ENCODE results near the gene OR51D1.

Gene OR51D1

DNA sequence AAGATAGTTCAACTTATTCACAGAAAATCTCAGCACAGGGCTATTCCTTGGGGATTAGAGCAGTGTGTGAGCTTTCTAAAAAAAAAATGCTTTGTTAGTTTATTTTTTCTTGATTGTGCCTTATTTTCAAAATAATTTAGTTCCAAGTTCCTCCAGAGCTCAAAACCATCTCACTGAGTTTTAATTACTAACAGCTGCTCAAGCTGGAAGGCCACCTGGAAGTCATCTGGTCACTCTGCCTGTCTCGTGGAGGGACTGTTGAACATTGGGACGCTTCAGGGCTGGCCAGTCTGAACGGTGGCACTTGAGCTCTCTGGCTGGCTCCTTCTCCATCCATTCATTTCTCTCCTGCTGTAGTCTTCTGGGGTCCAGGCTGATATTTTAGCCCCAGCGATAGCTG, 10.5 kb downstream of the OR51D1 start:
- DNase-seq = no peak

DNA sequence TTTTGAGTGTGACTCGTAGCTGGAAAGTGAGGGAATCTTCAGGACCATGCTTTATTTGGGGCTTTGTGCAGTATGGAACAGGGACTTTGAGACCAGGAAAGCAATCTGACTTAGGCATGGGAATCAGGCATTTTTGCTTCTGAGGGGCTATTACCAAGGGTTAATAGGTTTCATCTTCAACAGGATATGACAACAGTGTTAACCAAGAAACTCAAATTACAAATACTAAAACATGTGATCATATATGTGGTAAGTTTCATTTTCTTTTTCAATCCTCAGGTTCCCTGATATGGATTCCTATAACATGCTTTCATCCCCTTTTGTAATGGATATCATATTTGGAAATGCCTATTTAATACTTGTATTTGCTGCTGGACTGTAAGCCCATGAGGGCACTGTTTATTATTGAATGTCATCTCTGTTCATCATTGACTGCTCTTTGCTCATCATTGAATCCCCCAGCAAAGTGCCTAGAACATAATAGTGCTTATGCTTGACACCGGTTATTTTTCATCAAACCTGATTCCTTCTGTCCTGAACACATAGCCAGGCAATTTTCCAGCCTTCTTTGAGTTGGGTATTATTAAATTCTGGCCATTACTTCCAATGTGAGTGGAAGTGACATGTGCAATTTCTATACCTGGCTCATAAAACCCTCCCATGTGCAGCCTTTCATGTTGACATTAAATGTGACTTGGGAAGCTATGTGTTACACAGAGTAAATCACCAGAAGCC, 17.5 kb downstream of the OR51D1 start:
- no peak for DNase-seq

DNA sequence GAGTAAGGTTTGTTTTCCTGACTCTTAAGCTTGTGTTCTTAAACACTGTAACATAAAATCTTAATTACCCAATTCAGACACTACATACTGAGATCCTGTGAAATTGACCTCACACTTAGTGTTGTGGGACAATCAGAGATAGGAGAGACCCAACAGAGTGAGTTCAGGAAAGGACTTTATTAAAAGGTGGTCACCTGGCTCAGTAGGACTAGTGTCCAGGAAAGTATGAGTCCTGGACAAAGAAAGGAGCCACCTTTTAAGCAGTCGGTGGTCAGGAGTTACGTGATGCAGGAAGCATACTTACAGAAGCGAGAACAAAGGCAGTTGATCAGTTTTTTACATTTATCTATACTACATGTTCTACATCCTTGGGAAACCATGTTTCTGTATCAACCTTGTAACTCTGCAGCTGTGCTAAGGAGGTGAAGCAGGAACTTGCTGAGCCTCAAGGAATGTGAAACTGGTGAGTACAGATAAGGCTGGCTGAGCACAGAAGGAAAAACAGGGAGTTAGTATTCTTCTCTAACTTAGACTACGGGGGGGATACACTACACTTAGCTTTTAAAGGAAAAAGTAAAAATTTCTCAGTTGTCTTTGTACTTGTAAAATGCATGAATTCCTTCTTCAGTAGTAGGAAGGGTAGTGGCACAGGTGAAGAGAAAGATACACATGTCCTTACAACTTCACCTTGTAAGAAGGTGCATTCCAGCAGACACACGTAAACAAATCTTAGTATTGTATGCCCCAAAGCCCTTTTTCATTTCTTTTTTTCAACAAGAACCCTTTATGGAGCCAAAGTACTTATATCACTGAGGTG, 21.6 kb downstream of the OR51D1 start:
- no peak for DNase-seq

DNA sequence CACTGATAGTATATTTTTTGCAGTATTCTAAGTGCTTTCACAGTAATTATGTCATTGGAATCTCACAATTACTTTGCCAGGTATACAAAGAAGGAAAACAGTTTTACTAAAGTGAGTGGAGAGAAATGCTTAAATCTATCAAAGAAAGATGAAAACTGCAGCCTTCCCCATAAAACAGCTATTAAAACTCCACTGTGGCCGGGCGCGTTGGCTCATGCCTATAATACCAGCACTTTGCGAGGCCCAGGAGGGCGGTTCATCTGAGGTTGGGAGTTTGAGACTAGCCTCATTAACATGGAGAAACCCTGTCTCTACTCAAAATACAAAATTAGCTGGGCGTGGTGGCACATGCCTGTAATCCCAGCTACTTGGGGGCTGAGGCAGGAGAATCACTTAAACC, 25.6 kb downstream of the OR51D1 start:
- DNase-seq = no peak

DNA sequence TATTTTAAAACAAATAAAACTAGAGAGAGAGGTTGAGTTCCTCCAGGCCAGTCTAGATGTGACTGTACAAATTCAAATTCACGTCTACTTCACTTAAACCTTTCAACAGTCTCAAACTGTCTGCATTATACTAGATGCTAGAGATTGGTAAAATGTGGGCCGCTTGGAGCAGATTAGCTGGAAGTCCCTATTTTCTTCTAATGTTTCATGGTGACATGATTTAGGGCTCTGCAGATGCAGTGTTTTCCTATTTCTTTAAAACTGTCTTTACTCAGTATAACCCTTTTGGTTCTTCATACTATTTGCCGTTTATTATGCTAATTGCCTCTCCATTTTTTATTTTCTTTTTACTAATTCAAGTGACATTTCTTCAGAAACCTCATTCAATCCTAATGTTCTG, 26.9 kb downstream of the OR51D1 start:
- no peak for DNase-seq

DNA sequence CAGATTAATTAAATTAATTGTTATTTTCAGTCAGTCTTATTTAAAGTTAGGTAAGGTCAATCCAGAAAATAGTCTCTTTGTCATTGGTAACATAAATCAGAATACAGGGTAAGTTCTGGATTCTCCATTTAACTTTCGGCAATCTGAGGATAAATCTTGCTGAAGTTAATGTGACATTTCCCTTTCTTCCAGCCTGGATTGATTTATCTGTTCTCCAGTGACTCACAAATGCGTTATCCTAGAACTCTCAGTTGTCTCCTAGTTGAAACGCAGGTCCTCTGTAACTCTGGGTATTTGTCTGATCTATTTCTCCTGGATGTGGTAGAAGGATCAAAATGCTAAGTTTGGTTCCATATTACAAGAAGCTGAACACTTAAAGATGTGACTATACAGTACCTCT, 27.5 kb downstream of the OR51D1 start:
- no peak for DNase-seq

DNA sequence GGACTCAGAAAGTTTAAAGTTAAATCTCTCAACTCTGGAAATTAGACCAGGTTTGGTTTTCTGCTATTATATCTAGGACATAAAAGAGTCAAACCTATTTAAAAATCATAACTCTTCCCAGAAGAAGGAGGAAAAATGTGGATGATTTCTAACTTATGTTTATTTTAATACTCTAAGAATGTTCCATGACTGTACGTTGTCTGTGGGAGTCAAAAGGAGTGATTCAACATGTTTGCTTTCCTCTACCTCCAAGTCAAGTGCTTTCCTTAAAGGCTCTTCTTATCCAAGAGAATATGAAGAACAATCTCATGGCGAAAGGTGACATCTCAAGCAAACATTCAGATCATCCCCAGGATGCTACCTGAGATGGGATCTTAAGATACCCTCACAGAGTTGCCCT, 28.1 kb downstream of the OR51D1 start:
- no peak for DNase-seq

DNA sequence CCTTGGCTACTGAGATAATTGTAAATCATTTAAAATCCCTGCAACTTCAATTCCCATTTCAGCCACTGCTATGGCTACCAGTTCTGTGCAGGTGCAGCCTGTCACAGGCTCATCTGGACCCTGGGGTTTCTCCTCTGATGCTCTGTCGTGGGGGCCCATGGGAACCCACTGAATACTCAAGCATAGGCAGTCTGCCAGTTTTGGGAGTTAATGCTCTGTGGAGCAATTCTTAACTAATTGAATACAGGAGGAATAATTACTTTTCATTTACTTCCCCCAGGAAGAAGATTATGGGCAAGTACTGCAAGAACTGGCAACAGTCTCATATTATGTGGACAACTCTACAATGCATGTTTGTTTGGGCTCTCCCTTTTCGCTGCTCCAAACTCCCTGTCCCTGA, 34.5 kb downstream of the OR51D1 start:
- DNase-seq = no peak

DNA sequence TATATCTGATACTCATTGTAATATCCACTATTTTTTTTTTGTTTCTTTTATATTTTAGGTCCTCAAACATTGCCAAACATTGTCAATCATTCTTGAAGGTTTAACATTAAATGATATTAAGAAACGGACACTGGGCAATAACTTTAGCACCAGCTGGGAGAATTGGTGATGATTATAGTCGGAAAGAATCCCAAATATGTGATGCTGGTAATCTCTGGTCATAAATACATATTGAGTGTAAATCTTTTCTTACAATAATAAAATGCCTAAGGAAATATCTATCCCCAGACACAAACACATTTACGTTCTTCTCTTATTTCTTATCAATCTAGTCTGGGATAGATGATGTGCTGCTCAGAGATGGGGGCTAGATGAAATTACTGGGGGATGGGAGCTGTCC, 35.2 kb downstream of the OR51D1 start:
- no peak for DNase-seq

DNA sequence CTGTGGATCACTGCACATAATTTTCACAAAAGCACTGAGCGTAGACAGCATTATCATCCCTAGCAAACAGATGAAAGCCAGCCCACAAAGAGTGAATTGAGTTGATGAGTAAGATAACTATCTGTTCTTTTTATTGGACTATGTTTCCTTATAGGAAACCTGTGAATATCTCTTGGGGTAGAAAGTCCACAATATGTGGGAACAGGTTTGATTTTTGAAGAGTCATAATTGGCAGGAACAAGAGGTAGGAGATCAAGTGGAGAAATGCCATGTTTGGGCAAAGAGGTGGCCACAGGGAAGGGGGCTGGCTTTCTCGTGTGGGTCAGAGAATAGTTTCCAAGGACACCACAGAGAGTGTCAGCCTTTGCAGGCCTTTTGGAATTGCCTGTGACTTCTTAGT, 36.5 kb downstream of the OR51D1 start:
- DNase-seq = no peak

DNA sequence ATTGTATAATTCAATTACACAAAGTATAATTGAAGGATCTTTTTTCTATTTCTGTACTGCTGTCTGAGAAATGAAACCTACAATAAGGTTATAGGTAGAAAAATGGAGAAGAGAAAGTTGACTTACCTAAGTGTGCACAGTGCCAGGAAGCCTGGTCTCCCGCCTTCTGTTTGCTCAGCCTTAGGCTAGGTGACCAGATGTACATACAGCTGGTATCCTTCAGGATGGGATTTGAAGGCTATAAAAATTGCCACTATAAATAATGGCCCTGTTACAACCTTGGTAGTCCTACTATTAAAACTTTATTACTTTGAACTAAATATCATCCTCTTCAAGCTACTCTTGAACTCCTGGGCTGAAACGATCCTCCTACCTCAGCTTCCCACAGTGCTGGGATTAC, 40.7 kb downstream of the OR51D1 start:
- no peak for DNase-seq

DNA sequence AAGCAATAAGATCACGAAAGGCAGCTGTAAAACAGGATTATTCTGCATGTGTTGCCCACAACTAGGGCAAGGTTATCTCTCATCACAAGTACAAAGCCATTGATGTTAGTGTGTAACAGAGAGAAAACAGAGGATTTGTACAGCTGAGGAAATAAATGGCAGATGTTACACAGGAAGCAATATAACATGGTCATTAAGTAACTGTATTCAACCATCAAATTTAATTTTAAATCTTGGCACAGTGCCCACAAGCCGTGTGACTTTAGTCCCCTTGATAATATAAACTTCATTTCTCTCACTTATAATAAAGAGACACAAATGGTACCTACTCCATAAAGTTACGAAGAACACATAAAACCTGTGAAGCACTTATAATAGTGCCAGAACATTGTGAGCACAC, 43.1 kb downstream of the OR51D1 start:
- no peak for DNase-seq

DNA sequence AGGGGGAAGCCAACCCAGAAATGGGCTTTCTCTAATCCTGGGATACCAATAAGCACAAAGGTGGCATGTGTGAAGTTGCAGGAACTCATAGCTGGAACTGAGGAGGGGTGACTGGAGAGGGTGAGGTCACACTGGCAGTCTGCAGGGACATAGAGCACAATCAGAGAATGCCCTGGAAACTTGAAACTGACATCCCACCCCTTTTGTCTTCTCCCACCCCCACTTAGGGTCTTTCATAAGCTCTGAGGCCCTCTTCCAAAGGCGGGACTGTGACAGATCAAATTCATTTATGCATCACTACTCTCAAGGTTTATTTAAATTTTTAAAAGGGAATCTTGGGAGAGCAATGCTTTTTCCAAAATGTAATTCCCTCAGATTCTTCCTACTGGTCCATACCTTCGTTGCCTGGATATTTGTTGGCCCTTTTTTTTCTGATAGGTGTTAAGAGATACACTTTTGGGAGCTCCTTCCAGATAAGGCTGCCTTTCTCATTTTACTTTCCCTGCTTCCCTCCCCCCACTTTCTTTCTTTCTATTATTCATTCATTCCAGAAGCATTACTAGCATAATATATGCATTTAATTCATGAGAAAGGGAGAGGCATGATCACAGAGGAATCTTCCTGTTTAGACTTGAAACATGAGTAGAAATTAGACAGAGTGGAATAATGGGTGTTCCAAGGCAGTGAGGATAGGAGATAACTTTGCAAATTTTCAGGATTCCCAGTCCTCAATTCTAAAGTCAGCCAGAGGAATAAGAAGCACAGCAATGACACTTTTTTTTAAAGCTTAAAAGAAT, 45.5 kb downstream of the OR51D1 start:
- no peak for DNase-seq

DNA sequence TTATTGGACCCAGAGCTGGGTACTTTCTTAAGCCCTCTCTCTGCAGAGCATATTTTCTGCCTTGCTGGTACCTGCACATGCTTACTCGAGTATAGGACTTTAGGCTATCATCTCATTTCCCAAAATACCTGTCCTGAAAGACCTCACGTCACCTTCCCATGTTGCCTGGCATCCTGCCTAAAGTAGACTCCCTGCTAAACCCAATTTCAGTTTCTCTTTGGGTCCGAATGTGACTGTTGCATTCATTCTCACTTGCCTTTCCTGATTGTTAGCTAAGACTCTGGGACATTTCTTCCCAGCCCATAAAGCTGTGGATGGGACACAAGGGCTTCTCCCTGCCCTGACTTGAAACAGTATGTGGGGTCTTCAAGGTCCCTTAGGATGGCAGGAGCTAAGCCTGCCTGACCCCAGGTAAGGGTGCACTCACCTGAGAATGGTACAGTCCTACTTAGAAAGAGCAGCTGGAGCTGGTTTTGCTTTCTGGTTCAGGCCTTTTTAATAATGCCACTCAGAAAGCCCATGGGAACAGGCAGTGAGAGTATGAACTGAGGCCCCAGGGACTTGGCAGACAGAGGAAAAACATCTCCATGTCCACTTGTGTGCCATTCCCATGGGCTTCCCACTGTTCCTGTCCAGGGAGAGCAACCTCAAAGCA, 47.5 kb downstream of the OR51D1 start:
- no peak for DNase-seq
